Breast epithelium (tissue), 3 donors: ENCODE measurements around the gene FMN1.

Source experiments
- POLR2A ChIP-seq: fragments of 450-650 bp; IDR thresholded peaks from one replicate; pipeline ENCODE4 v1.6.1; 2016; ENCODE audit warnings: antibody characterized with exemption, mild to moderate bottlenecking, moderate library complexity
- POLR2AphosphoS5 ChIP-seq, 3 donors: sonication (generic); formaldehyde crosslinking; IDR thresholded peaks; one replicate each; pipeline ENCODE4 v1.6.1; 2017; ENCODE audit warnings: antibody characterized with exemption in 3 of 3
- TF ChIP-seq, protein P1 (sequence below), 3 donors: fragments of 450-650 bp; IDR thresholded peaks; one replicate each; pipeline ENCODE4 v1.5.1; 2016 to 2017; ENCODE audit warnings: antibody characterized with exemption in 3 of 3, mild to moderate bottlenecking in 3 of 3, moderate library complexity in 3 of 3

DNA sequence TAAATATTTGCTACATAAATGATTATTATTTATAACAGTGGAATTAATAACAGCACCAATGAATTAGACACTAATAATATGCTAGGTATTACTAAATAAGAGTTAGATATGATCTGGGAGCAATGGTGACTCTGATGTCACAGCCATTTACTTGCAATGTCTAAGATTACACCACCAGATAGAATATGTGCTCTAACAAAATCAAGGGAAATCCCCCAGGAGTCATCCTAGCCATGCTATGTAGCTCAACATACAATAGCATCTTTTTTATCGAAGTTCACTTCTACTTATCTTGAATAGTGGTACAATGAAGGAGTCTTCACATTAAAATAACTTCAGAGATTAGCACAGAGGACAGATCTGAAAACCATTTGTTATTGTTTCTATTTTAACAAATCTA is 154.0 kb downstream of the FMN1 start:
- no peak for TF ChIP-seq POLR2A
- TF ChIP-seq, protein P1, sequence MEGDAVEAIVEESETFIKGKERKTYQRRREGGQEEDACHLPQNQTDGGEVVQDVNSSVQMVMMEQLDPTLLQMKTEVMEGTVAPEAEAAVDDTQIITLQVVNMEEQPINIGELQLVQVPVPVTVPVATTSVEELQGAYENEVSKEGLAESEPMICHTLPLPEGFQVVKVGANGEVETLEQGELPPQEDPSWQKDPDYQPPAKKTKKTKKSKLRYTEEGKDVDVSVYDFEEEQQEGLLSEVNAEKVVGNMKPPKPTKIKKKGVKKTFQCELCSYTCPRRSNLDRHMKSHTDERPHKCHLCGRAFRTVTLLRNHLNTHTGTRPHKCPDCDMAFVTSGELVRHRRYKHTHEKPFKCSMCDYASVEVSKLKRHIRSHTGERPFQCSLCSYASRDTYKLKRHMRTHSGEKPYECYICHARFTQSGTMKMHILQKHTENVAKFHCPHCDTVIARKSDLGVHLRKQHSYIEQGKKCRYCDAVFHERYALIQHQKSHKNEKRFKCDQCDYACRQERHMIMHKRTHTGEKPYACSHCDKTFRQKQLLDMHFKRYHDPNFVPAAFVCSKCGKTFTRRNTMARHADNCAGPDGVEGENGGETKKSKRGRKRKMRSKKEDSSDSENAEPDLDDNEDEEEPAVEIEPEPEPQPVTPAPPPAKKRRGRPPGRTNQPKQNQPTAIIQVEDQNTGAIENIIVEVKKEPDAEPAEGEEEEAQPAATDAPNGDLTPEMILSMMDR (IDR thresholded peaks at IDR 0.05): no peak
- no peak for TF ChIP-seq POLR2AphosphoS5 (IDR thresholded peaks at IDR 0.05)
